Colonic mucosa (tissue), 4 donors: ENCODE measurements around the gene MLX. TPM values are rescaled to one million over a fixed set of nuclear protein-coding genes. Genes with fewer than 3 reads are reported as not detected.
"Not testable (repeated sequence)": the region's sequence is repeated elsewhere in the genome, so short reads cannot be mapped to it uniquely, and the experiment has no call there.

Source experiments
- DNase-seq: peaks from one replicate; pipeline ENCODE4 v3.0.0-alpha.2; 2020
- H3K27ac ChIP-seq: fragments of 200-600 bp; one replicate; pipeline ENCODE4 v1.8.0; 2021
- H3K27me3 ChIP-seq: fragments of 200-600 bp; one replicate; pipeline ENCODE4 v1.8.0; 2021
- H3K36me3 ChIP-seq: fragments of 200-600 bp; one replicate; pipeline ENCODE4 v1.8.0; 2021
- H3K4me1 ChIP-seq: fragments of 200-600 bp; one replicate; pipeline ENCODE4 v1.8.0; 2021; ENCODE audit warnings: mild to moderate bottlenecking
- H3K4me3 ChIP-seq: fragments of 200-600 bp; one replicate; pipeline ENCODE4 v1.8.0; 2021
- H3K9ac ChIP-seq, 2 donors: one replicate each; pipeline ENCODE4 v1.7.0; 2013; ENCODE audit warnings: control low read depth in 2 of 2, low read depth in 2 of 2, low read length in 2 of 2
- H3K9me3 ChIP-seq: fragments of 200-600 bp; one replicate; pipeline ENCODE4 v1.8.0; 2021
- intact Hi-C: fragments of 100-400 bp; cut with DNase I; formaldehyde crosslinking; loops from one replicate; pipeline ENCODE4 v1.14.1; 2022
- total RNA-seq, 2 donors: library from RNA; stranded (reverse); fragmentation: NEBNext Ultra II Directional in 1 of 2; extraction: Animal tissue kit (Norgen Biotek cat#: 25700) in 1 of 2; gene quantifications; one replicate each; pipeline ENCODE4 v1.2.1, GENCODE V29; 2021
- TF ChIP-seq, protein P1 (sequence below): fragments of 200-600 bp; IDR thresholded peaks from one replicate; pipeline ENCODE4 v1.8.0; 2022; ENCODE audit warnings: antibody characterized with exemption, mild to moderate bottlenecking
- donor health status: healthy.
- donor health status: DM: no; HTN: no; CAD: no.
- donor health status: DM: no; HTN: no; CAD: no.

The MLX gene
- total RNA-seq, 2 donors from 2014 or later, result 79.6 to 83.0 TPM

DNA sequence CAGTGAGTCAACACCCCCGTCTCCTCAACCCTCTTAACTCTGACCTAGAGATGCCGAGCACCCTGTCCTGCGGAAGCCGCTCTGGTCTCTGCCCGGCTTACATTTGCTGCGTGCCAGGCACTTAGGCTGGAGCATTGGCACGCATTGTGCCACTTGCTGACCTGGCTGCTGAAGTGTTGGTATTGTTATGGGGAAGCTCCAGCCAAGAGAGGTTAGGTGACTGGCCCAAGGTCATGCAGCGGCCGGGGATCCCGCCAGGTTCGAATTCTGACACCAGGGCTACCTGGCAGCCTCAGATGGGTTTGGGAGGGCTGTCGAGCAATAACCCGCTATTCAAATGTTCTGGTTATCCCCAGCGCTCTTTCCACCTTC, 19.2 kb upstream of the MLX start:
- peak overlapping the region in 1 of 2 donors; percentile 26 for H3K9ac ChIP-seq
- H3K4me1 ChIP-seq, result no peaks in the 10 kb centered on the region
- no peak for DNase-seq
- H3K36me3 ChIP-seq, result no peaks in the 10 kb centered on the region
- H3K27me3 ChIP-seq, result no peaks in the 10 kb centered on the region
- TF ChIP-seq, protein P1, sequence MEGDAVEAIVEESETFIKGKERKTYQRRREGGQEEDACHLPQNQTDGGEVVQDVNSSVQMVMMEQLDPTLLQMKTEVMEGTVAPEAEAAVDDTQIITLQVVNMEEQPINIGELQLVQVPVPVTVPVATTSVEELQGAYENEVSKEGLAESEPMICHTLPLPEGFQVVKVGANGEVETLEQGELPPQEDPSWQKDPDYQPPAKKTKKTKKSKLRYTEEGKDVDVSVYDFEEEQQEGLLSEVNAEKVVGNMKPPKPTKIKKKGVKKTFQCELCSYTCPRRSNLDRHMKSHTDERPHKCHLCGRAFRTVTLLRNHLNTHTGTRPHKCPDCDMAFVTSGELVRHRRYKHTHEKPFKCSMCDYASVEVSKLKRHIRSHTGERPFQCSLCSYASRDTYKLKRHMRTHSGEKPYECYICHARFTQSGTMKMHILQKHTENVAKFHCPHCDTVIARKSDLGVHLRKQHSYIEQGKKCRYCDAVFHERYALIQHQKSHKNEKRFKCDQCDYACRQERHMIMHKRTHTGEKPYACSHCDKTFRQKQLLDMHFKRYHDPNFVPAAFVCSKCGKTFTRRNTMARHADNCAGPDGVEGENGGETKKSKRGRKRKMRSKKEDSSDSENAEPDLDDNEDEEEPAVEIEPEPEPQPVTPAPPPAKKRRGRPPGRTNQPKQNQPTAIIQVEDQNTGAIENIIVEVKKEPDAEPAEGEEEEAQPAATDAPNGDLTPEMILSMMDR, result no peak
- H3K4me3 ChIP-seq, result peak overlapping the region; percentile 42
- H3K9me3 ChIP-seq, result no peaks in the 10 kb centered on the region
- H3K27ac ChIP-seq, result no peak overlapping the region
- intact Hi-C loops, result no loop called here

DNA sequence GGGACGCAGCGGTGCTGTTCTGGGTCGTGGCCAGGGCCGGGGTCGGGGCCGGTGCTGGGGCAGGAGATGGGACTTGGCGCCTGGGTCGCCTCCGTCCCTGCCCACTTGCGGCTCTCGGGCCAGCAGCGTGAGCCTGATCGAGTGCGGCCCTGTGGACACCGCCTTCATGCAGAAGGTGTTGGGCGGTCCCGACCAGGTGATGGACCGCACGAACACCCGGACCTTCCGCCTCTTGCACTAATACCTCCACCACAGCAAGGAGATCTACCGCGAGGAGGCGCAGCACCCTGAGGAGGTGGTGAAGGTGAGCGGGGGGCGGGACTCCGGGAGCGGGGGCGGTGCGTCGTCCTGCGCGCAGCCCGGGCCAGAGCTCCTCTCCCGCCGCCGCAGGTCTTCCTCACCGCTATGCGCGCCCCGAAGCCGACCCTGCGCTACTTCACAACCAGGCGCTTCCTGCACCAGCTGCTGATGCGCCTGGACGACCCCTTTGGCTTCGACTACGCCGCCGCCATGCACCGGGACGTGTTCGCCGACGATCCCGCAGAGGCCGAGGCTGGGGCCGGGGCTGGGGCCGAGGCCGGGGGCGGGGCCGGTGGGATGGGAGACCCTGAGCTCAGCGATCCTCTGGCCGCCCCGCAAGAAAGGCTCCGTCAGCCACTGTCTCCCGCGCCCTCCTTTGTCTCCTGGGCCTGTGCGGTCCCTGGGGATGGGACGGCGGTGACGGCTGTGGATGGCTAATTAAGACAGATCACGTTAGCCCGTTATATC, 18.6 kb upstream of the MLX start:
- peak overlapping the region; percentile 9 to 26 for H3K9ac ChIP-seq
- peak overlapping the region; percentile 42 for H3K4me3 ChIP-seq
- H3K27ac ChIP-seq, result no peak overlapping the region
- no peaks in the 10 kb centered on the region for H3K27me3 ChIP-seq
- no peaks in the 10 kb centered on the region for H3K36me3 ChIP-seq
- intact Hi-C loops, result no loop called here
- no peaks in the 10 kb centered on the region for H3K9me3 ChIP-seq
- peak; percentile 93 for DNase-seq
- no peaks in the 10 kb centered on the region for H3K4me1 ChIP-seq
- TF ChIP-seq, protein P1, result peak; percentile 32

DNA sequence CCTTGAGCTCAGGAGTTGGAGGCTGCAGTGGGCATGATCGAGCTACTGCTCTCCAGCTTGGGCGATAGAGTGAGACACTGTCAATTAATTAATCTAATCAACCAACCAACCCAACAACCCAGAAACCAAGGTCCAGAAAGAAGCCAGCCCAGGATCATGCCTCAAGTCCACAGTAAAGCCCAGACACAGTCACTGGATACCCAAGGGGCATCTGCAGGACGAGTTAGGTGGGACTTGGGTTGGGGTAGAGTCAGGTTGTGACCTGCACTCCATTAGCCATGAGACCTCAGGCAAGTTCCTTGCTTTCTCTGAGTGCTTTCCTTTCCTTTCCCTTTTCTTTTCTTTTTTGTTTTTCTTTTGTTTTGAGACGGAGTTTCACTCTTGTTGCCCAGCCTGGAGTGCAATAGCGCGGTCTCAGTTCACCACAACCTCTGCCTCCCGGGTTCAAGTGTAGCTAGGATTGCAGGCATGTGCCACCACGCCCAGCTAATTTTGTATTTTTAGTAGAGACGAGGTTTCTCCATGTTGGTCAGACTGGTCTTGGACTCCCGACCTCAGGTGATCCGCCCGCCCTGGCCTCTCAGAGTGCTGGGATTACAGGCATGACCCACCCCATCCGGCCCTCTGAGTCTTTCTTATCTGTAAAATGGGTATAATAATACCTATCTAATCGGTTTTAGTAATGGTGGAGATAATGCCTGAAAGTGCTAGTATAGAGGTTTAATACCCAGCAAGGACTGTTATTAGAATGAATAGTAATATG, 17.7 kb upstream of the MLX start:
- H3K27me3 ChIP-seq, result no peaks in the 10 kb centered on the region
- TF ChIP-seq, protein P1, result no peak
- intact Hi-C loops, result no loop called here
- no peak overlapping the region for H3K9ac ChIP-seq
- no peaks in the 10 kb centered on the region for H3K36me3 ChIP-seq
- no peaks in the 10 kb centered on the region for H3K9me3 ChIP-seq
- no peak for DNase-seq
- no peak overlapping the region for H3K4me3 ChIP-seq
- H3K4me1 ChIP-seq, result peaks cover 4% of the 10 kb centered on the region
- no peak overlapping the region for H3K27ac ChIP-seq

DNA sequence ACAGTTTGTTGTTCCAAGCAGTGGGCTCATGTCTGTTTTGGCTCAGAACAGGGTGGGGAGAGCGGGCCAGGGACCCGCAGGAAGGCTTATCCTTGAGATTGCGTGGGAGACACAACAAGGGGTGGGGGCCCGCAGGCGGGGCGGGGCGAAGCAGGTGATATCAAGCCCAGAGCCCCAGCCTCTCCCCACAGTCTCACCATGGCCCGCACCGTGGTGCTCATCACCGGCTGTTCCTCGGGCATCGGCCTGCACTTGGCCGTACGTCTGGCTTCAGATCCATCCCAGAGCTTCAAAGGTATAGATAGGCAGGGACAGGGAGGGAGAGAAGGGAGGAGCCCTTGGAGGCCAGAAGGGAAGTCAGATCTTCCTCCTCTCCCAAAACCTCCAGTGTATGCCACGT, 14.2 kb upstream of the MLX start, which contains the start of gene HSD17B1:
TSS of gene HSD17B1 (plus strand) at position 188 of the 400 bp plus-strand sequence. CDS start at position 199, 11 bp downstream.
- H3K4me1 ChIP-seq, H3K27ac ChIP-seq, H3K9me3 ChIP-seq, H3K36me3 ChIP-seq, DNase-seq, intact Hi-C loops, H3K27me3 ChIP-seq: not testable (repeated sequence)
- peak within 1 kb of the TSS; percentile 91 to 94 for H3K9ac ChIP-seq
- H3K4me3 ChIP-seq, result peak within 1 kb of the TSS; percentile 73

DNA sequence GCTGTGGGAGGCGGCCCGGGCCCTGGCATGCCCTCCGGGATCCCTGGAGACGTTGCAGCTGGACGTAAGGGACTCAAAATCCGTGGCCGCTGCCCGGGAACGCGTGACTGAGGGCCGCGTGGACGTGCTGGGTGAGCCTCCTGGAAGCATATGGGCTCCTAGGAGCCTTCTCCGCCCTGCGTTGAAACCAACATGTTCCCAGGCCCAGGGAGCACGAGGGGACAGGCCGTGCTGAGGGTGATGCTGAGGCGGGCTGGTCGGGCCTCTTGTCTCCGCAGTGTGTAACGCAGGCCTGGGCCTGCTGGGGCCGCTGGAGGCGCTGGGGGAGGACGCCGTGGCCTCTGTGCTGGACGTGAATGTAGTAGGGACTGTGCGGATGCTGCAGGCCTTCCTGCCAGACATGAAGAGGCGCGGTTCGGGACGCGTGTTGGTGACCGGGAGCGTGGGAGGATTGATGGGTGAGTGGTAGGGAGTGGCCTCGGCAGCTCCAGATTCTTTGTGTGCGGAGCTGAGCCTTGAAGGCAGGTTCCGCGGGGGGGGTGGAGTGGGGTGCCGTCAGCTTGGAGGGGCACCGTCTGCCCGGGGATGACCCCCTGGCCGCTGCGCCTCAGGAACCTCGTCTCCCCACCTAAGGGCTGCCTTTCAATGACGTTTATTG, 13.6 kb upstream of the MLX start:
- Histone ChIP-seq H3K9me3 (no peaks in the 10 kb centered on the region), H3K4me1 (peaks cover 4% of the 10 kb centered on the region), H3K27ac (no peak overlapping the region), H3K9ac (no peak overlapping the region), H3K4me3 (no peak overlapping the region), H3K36me3 (no peaks in the 10 kb centered on the region), H3K27me3 (no peaks in the 10 kb centered on the region)
- no peak for DNase-seq
- TF ChIP-seq, protein P1, result no peak
- intact Hi-C loops, result no loop called here
